Measurements from ENCODE around the gene ZNF598. TPM values are rescaled to one million over a fixed set of nuclear protein-coding genes. Genes with fewer than 3 reads are reported as not detected.

ZNF598 gene
- total RNA-seq, 1 experiment from 2014 or later = 57.4 TPM

GRCh38 chr16:2006317-2006716 lies 3.3 kb downstream of the ZNF598 start:
- TF ChIP-seq ZFX (IDR thresholded peaks at IDR 0.05) (no peak), JUND (IDR thresholded peaks at IDR 0.05) (no peak), POLR2A (IDR thresholded peaks at IDR 0.05; ENCODE audit: borderline replicate concordance, extremely low read depth, insufficient read depth, insufficient read length) (no peak), TCF7L2 (IDR thresholded peaks at IDR 0.05; ENCODE audit: borderline replicate concordance, extremely low read depth, insufficient read depth, insufficient read length) (no peak), POLR2AphosphoS5 (IDR thresholded peaks at IDR 0.05; ENCODE audit: low read depth, low read length) (no peak), CEBPB (IDR thresholded peaks at IDR 0.05; ENCODE audit: low read depth) (no peak), RAD21 (IDR thresholded peaks at IDR 0.05; ENCODE audit: low read depth) (no peak), ATF3 (IDR thresholded peaks at IDR 0.05) (no peak), EZH2 (IDR thresholded peaks at IDR 0.05) (no peak), SP1 (IDR thresholded peaks at IDR 0.05; ENCODE audit: low read depth) (no peak), ELF1 (IDR thresholded peaks at IDR 0.05; ENCODE audit: borderline replicate concordance, low read depth) (no peak), MAX (IDR thresholded peaks at IDR 0.05) (no peak), ZBTB33 (IDR thresholded peaks at IDR 0.05; ENCODE audit: extremely low read depth, insufficient replicate concordance, low read length) (no peak), FOSL1 (IDR thresholded peaks at IDR 0.05; ENCODE audit: low read depth) (no peak), SRF (IDR thresholded peaks at IDR 0.05; ENCODE audit: low read depth) (no peak)
- no peaks in the 10 kb centered on the region for H3K9me2 ChIP-seq (ENCODE audit: insufficient read depth)
- no peak for DNase-seq (ENCODE audit: low read depth, low spot score)
- ChIA-PET POLR2A (no interaction called here), RAD21 (ENCODE audit: low non-redundant PET in 1 of 2, low total read pairs in 2 of 2, uncharacterized antibody in 2 of 2, unreplicated experiment in 2 of 2) (no interaction called here), CTCF (interaction anchor here (0.5 kb wide), 1 partner anchor 134 kb away, joined by 4 read pairs; no protein-coding TSS in a partner anchor)
- no peak for ATAC-seq
- H3K27ac ChIP-seq (ENCODE audit: low read depth, low read length) = peak overlapping the region; percentile 62; the same call in 1 of the 2 replicates
- intact Hi-C loops (cut with micrococcal nuclease) = no loop called here
- H3K36me3 ChIP-seq (ENCODE audit: control insufficient read depth in 1 of 2, insufficient read depth in 2 of 2, low read length in 2 of 2) = peaks cover 11 to 28% of the 10 kb centered on the region in 2 experiments; a peak in 3 of 4 replicates
- H3K4me1 ChIP-seq (ENCODE audit: control insufficient read depth in 1 of 2, insufficient read depth in 2 of 2, low read length in 2 of 2) = peaks cover 28 to 62% of the 10 kb centered on the region in 2 experiments
- no peak overlapping the region for H3K4me2 ChIP-seq (ENCODE audit: low read length)
- peaks cover 87% of the 10 kb centered on the region for H3K79me2 ChIP-seq (ENCODE audit: insufficient read depth, low read length)
- no peak overlapping the region for H2AFZ ChIP-seq (ENCODE audit: low read depth, low read length, poor library complexity, severe bottlenecking)
- BruUV-seq (replicated peaks) = no TSS peak
- H3K9me3 ChIP-seq (ENCODE audit: control insufficient read depth in 1 of 2, insufficient read depth in 1 of 2, low read depth in 1 of 2, low read length in 2 of 2) = no peaks in the 10 kb centered on the region
- no peaks in the 10 kb centered on the region for H3K27me3 ChIP-seq (ENCODE audit: insufficient read depth, low read length)
- no peak overlapping the region for H3K9ac ChIP-seq (ENCODE audit: low read length)
- H3K4me3 ChIP-seq (replicated peaks in 1 of 2; ENCODE audit: low read depth in 1 of 2, low read length in 2 of 2) = no peak overlapping the region
- peaks cover 9% of the 10 kb centered on the region; the same call in 1 of the 2 replicates for H4K20me1 ChIP-seq (ENCODE audit: insufficient read depth)
